ENCODE data around the gene SLC9A3.

The SLC9A3 gene

GRCh38 chr5:526456-527088, 2.3 kb upstream of the SLC9A3 start:
- DNase-seq (ENCODE audit: low read depth in 2 of 2), result no peak

- DNase-seq (ENCODE audit: low read depth in 2 of 2), result no peak
These were observed 1.7 kb upstream of the SLC9A3 start for GRCh38 chr5:525916-526315.

GRCh38 chr5:524973-525761, 918 bp upstream of the SLC9A3 start:
- DNase-seq (ENCODE audit: low read depth in 2 of 2), result no peak

- no peak for DNase-seq (ENCODE audit: low read depth in 2 of 2)
These were observed 617 bp downstream of the SLC9A3 start for GRCh38 chr5:523441-524222.

GRCh38 chr5:522899-523440, 1.3 kb downstream of the SLC9A3 start:
- no peak for DNase-seq (ENCODE audit: low read depth in 2 of 2)

- DNase-seq (ENCODE audit: low read depth in 2 of 2), result no peak
These were observed 2.1 kb downstream of the SLC9A3 start for GRCh38 chr5:522116-522515.

- no peak for DNase-seq (ENCODE audit: low read depth in 2 of 2)
These were observed 2.6 kb downstream of the SLC9A3 start for GRCh38 chr5:521680-522079.

GRCh38 chr5:520850-521226, 3.4 kb downstream of the SLC9A3 start:
- DNase-seq (ENCODE audit: low read depth in 2 of 2), result no peak

GRCh38 chr5:520196-520849, 3.9 kb downstream of the SLC9A3 start:
- no peak for DNase-seq (ENCODE audit: low read depth in 2 of 2)

- DNase-seq (ENCODE audit: low read depth in 2 of 2), result no peak
These were observed 5.5 kb downstream of the SLC9A3 start for GRCh38 chr5:518721-519120.

- no peak for DNase-seq (ENCODE audit: low read depth in 2 of 2)
These were observed 6.6 kb downstream of the SLC9A3 start for GRCh38 chr5:517535-518100.

- DNase-seq (ENCODE audit: low read depth in 2 of 2), result no peak
These were observed 7.3 kb downstream of the SLC9A3 start for GRCh38 chr5:516980-517379.

GRCh38 chr5:516338-516925, 7.8 kb downstream of the SLC9A3 start:
- DNase-seq (ENCODE audit: low read depth in 2 of 2), result no peak

GRCh38 chr5:515273-515836, 8.9 kb downstream of the SLC9A3 start:
- no peak for DNase-seq (ENCODE audit: low read depth in 2 of 2)

GRCh38 chr5:514673-515072, 9.6 kb downstream of the SLC9A3 start:
- DNase-seq (ENCODE audit: low read depth in 2 of 2), result no peak

GRCh38 chr5:514101-514485, 10.2 kb downstream of the SLC9A3 start:
- DNase-seq (ENCODE audit: low read depth in 2 of 2), result no peak

GRCh38 chr5:513216-514100, 10.8 kb downstream of the SLC9A3 start:
- no peak for DNase-seq (ENCODE audit: low read depth in 2 of 2)

GRCh38 chr5:511476-511875, 12.8 kb downstream of the SLC9A3 start:
- DNase-seq (ENCODE audit: low read depth in 2 of 2), result no peak

GRCh38 chr5:510521-510920, 13.7 kb downstream of the SLC9A3 start:
- no peak for DNase-seq (ENCODE audit: low read depth in 2 of 2)

- no peak for DNase-seq (ENCODE audit: low read depth in 2 of 2)
These were observed 14.6 kb downstream of the SLC9A3 start for GRCh38 chr5:509611-510185.

All from stimulated activated CD4-positive, alpha-beta T cell treated with anti-CD3 and anti-CD28 coated beads, Interleukin-4, amount 100 ng/mL, for 48 hours (primary cell).